ENCODE results near the gene FYTTD1.
A peak's percentile ranks its signal among the peaks of the same experiment; 100 is the strongest.

The FYTTD1 gene

GRCh38 chr3:197713477-197713822 lies 36.2 kb upstream of the FYTTD1 start:
- peaks cover 6% of the 10 kb centered on the region; the same call in 1 of the 2 replicates for H3K36me3 ChIP-seq (ENCODE audit: insufficient read depth, low read length)
- H3K9ac ChIP-seq (ENCODE audit: low read depth, low read length): peak overlapping the region; percentile 17; the same call in 1 of the 2 replicates
- H4K20me1 ChIP-seq (ENCODE audit: insufficient read depth, low read length): no peaks in the 10 kb centered on the region
- H3K4me1 ChIP-seq (ENCODE audit: insufficient read depth, low read length): peaks cover 21% of the 10 kb centered on the region
- H3K9me3 ChIP-seq (ENCODE audit: insufficient read depth, low read length, severe bottlenecking): no peaks in the 10 kb centered on the region
- peak overlapping the region; percentile 50 for H3K27ac ChIP-seq (ENCODE audit: low read length)
- no peak overlapping the region for H3K4me3 ChIP-seq (ENCODE audit: low read depth in 1 of 2, low read length in 2 of 2)
- ATAC-seq (ENCODE audit: insufficient read depth, low read depth) (no peak), DNase-seq (no peak)
- H3K27me3 ChIP-seq (ENCODE audit: insufficient read depth, low read length, poor library complexity): no peaks in the 10 kb centered on the region
- H2AFZ ChIP-seq (ENCODE audit: low read depth, low read length): no peak overlapping the region
- 0 out of 2 replicates have a peak, but pooled peaks cover 4% of the 10 kb centered on the region for H3K79me2 ChIP-seq (ENCODE audit: insufficient read depth, low read length)
- TF ChIP-seq EZH2 (IDR thresholded peaks at IDR 0.05; ENCODE audit: borderline replicate concordance, low read depth, low read length, severe bottlenecking): no peak
- TF ChIP-seq, protein P1, sequence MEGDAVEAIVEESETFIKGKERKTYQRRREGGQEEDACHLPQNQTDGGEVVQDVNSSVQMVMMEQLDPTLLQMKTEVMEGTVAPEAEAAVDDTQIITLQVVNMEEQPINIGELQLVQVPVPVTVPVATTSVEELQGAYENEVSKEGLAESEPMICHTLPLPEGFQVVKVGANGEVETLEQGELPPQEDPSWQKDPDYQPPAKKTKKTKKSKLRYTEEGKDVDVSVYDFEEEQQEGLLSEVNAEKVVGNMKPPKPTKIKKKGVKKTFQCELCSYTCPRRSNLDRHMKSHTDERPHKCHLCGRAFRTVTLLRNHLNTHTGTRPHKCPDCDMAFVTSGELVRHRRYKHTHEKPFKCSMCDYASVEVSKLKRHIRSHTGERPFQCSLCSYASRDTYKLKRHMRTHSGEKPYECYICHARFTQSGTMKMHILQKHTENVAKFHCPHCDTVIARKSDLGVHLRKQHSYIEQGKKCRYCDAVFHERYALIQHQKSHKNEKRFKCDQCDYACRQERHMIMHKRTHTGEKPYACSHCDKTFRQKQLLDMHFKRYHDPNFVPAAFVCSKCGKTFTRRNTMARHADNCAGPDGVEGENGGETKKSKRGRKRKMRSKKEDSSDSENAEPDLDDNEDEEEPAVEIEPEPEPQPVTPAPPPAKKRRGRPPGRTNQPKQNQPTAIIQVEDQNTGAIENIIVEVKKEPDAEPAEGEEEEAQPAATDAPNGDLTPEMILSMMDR (IDR thresholded peaks at IDR 0.05; ENCODE audit: borderline replicate concordance, extremely low read depth, low read length, poor library complexity, severe bottlenecking): no peak
- H3K4me2 ChIP-seq (ENCODE audit: insufficient read depth, low read length): peak overlapping the region; percentile 73

DNA sequence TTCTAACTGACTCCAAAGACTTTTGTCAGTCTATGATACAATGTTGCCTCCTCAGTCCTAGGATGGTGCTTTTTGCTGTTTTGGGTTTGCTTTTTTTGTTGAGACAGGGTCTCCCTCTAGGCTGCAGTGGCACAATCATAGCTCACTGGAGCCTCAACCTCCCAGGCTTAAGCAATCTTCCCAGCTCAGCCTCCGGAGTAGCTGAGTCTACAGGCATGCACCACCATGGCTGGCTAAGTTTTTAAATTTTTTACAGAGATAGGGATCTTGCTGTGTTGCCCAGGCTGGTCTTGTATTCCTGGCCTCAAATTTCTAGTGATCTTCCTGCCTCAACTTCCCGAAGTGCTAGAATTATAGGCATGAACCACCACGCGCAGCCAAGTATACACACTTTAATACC lies 35.4 kb upstream of the FYTTD1 start:
- Histone ChIP-seq H3K36me3 (ENCODE audit: insufficient read depth, low read length) (peaks cover 6% of the 10 kb centered on the region; the same call in 1 of the 2 replicates), H3K27ac (ENCODE audit: low read length) (no peak overlapping the region), H3K4me3 (ENCODE audit: low read depth in 1 of 2, low read length in 2 of 2) (no peak overlapping the region), H3K4me2 (ENCODE audit: insufficient read depth, low read length) (no peak overlapping the region), H4K20me1 (ENCODE audit: insufficient read depth, low read length) (no peaks in the 10 kb centered on the region), H3K4me1 (ENCODE audit: insufficient read depth, low read length) (peaks cover 21% of the 10 kb centered on the region), H3K9me3 (ENCODE audit: insufficient read depth, low read length, severe bottlenecking) (no peaks in the 10 kb centered on the region), H2AFZ (ENCODE audit: low read depth, low read length) (no peak overlapping the region), H3K27me3 (ENCODE audit: insufficient read depth, low read length, poor library complexity) (no peaks in the 10 kb centered on the region), H3K79me2 (ENCODE audit: insufficient read depth, low read length) (0 out of 2 replicates have a peak, but pooled peaks cover 4% of the 10 kb centered on the region), H3K9ac (ENCODE audit: low read depth, low read length) (no peak overlapping the region)
- TF ChIP-seq, protein P1 (IDR thresholded peaks at IDR 0.05; ENCODE audit: borderline replicate concordance, extremely low read depth, low read length, poor library complexity, severe bottlenecking): no peak
- TF ChIP-seq EZH2 (IDR thresholded peaks at IDR 0.05; ENCODE audit: borderline replicate concordance, low read depth, low read length, severe bottlenecking): no peak
- DNase-seq (no peak), ATAC-seq (ENCODE audit: insufficient read depth, low read depth) (no peak)

GRCh38 chr3:197718891-197719290 lies 30.8 kb upstream of the FYTTD1 start:
- Histone ChIP-seq H4K20me1 (ENCODE audit: insufficient read depth, low read length) (no peaks in the 10 kb centered on the region), H2AFZ (ENCODE audit: low read depth, low read length) (no peak overlapping the region), H3K27me3 (ENCODE audit: insufficient read depth, low read length, poor library complexity) (no peaks in the 10 kb centered on the region), H3K9ac (ENCODE audit: low read depth, low read length) (no peak overlapping the region), H3K79me2 (ENCODE audit: insufficient read depth, low read length) (no peaks in the 10 kb centered on the region), H3K27ac (ENCODE audit: low read length) (no peak overlapping the region), H3K36me3 (ENCODE audit: insufficient read depth, low read length) (peaks cover 8% of the 10 kb centered on the region; the same call in 1 of the 2 replicates), H3K4me3 (ENCODE audit: low read depth in 1 of 2, low read length in 2 of 2) (no peak overlapping the region), H3K4me2 (ENCODE audit: insufficient read depth, low read length) (no peak overlapping the region), H3K4me1 (ENCODE audit: insufficient read depth, low read length) (no peaks in the 10 kb centered on the region), H3K9me3 (ENCODE audit: insufficient read depth, low read length, severe bottlenecking) (peaks cover 14% of the 10 kb centered on the region)
- ATAC-seq (ENCODE audit: insufficient read depth, low read depth) (no peak), DNase-seq (no peak)
- no peak for TF ChIP-seq EZH2 (IDR thresholded peaks at IDR 0.05; ENCODE audit: borderline replicate concordance, low read depth, low read length, severe bottlenecking)
- TF ChIP-seq, protein P1 (IDR thresholded peaks at IDR 0.05; ENCODE audit: borderline replicate concordance, extremely low read depth, low read length, poor library complexity, severe bottlenecking): no peak

- no peaks in the 10 kb centered on the region for H3K79me2 ChIP-seq (ENCODE audit: insufficient read depth, low read length)
- H3K36me3 ChIP-seq (ENCODE audit: insufficient read depth, low read length): peaks cover 8% of the 10 kb centered on the region; the same call in 1 of the 2 replicates
These were observed 29.0 kb upstream of the FYTTD1 start for GRCh38 chr3:197720694-197721093.

More at GRCh38 chr3:197720694-197721093, 29.0 kb upstream of the FYTTD1 start:
- Histone ChIP-seq H3K27me3 (ENCODE audit: insufficient read depth, low read length, poor library complexity) (no peaks in the 10 kb centered on the region), H3K4me1 (ENCODE audit: insufficient read depth, low read length) (no peaks in the 10 kb centered on the region), H3K27ac (ENCODE audit: low read length) (no peak overlapping the region), H3K9ac (ENCODE audit: low read depth, low read length) (no peak overlapping the region), H3K4me2 (ENCODE audit: insufficient read depth, low read length) (no peak overlapping the region), H3K4me3 (ENCODE audit: low read depth in 1 of 2, low read length in 2 of 2) (no peak overlapping the region), H2AFZ (ENCODE audit: low read depth, low read length) (no peak overlapping the region), H3K9me3 (ENCODE audit: insufficient read depth, low read length, severe bottlenecking) (peaks cover 14% of the 10 kb centered on the region), H4K20me1 (ENCODE audit: insufficient read depth, low read length) (no peaks in the 10 kb centered on the region)
- ATAC-seq (ENCODE audit: insufficient read depth, low read depth): no peak
- TF ChIP-seq, protein P1 (IDR thresholded peaks at IDR 0.05; ENCODE audit: borderline replicate concordance, extremely low read depth, low read length, poor library complexity, severe bottlenecking): no peak
- no peak for TF ChIP-seq EZH2 (IDR thresholded peaks at IDR 0.05; ENCODE audit: borderline replicate concordance, low read depth, low read length, severe bottlenecking)
- no peak for DNase-seq
